Central memory CD8-positive, alpha-beta T cell (primary cell): Measurements from ENCODE around the gene COL25A1.

Source experiments
- ATAC-seq: fragments of 150-1000 bp; cut with Tn5 transposase; replicated peaks from 2 replicates; pipeline ENCODE4 v1.10.0; 2022; ENCODE audit warnings: mild to moderate bottlenecking, moderate FRiP score, moderate number of reproducible peaks; ENCODE audit not compliant: poor library complexity, severe bottlenecking; ENCODE audit errors: extremely low read depth
- DNase-seq, 2 donors: peaks; one replicate each; pipeline ENCODE4 v3.0.0; 2021; ENCODE audit warnings: low spot score in 2 of 2
- H3K27ac Mint-ChIP-seq: one replicate; pipeline ENCODE4 v1.8.0; 2022; ENCODE audit warnings: low read depth, mild to moderate bottlenecking, moderate library complexity, mixed read lengths
- H3K27me3 Mint-ChIP-seq: one replicate; pipeline ENCODE4 v1.8.0; 2022; ENCODE audit warnings: mixed read lengths
- H3K36me3 Mint-ChIP-seq: one replicate; pipeline ENCODE4 v1.8.0; 2022; ENCODE audit warnings: mild to moderate bottlenecking, moderate library complexity, mixed read lengths; ENCODE audit not compliant: insufficient read depth
- H3K4me1 Mint-ChIP-seq: one replicate; pipeline ENCODE4 v1.8.0; 2022; ENCODE audit warnings: mixed read lengths
- H3K4me3 Mint-ChIP-seq: one replicate; pipeline ENCODE4 v1.8.0; 2022; ENCODE audit warnings: mild to moderate bottlenecking, moderate library complexity, mixed read lengths
- H3K9me3 Mint-ChIP-seq: one replicate; pipeline ENCODE4 v1.8.0; 2022; ENCODE audit warnings: mixed read lengths

The COL25A1 gene

GRCh38 chr4:109232681-109233080 is 69.8 kb downstream of the COL25A1 start:
- ATAC-seq: no peak
- Mint-ChIP-seq H3K4me1 (no peaks in the 10 kb centered on the region), H3K4me3 (no peak overlapping the region), H3K27ac (no peak overlapping the region), H3K9me3 (peaks cover 3% of the 10 kb centered on the region), H3K36me3 (no peaks in the 10 kb centered on the region), H3K27me3 (peaks cover 10% of the 10 kb centered on the region)
- no peak for DNase-seq

- no peak overlapping the region for H3K4me3 Mint-ChIP-seq
- H3K27me3 Mint-ChIP-seq: peaks cover 10% of the 10 kb centered on the region
- DNase-seq: no peak
- H3K9me3 Mint-ChIP-seq: peaks cover 3% of the 10 kb centered on the region
- no peak for ATAC-seq
- H3K27ac Mint-ChIP-seq: no peak overlapping the region
- H3K4me1 Mint-ChIP-seq: no peaks in the 10 kb centered on the region
- H3K36me3 Mint-ChIP-seq: no peaks in the 10 kb centered on the region
Observed at GRCh38 chr4:109231331-109231730, 71.1 kb downstream of the COL25A1 start.

- ATAC-seq: no peak
- no peak overlapping the region for H3K27ac Mint-ChIP-seq
- no peaks in the 10 kb centered on the region for H3K4me1 Mint-ChIP-seq
- no peak overlapping the region for H3K4me3 Mint-ChIP-seq
- no peak for DNase-seq
- no peaks in the 10 kb centered on the region for H3K36me3 Mint-ChIP-seq
- peaks cover 10% of the 10 kb centered on the region for H3K27me3 Mint-ChIP-seq
- no peaks in the 10 kb centered on the region for H3K9me3 Mint-ChIP-seq
Observed at GRCh38 chr4:109229028-109229427, 73.4 kb downstream of the COL25A1 start.

DNA sequence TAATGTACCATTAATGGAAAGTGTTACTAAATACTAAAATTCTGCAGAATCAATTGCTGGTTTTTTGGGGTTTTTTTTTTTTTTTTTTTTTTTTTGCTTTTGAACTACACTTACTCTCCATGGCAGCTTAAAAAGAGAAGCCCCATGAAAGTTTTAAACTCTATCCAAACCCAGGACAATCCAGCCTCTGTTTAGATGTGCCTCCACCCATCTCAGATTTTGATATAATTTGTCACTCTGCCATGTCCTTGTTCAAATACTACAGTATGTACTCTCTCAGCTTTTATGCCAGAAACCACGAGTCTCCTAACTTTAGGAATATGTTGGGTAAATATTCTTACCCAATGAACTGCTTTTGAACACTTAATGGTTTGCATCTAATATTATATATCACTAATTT is 84.2 kb downstream of the COL25A1 start:
- no peak overlapping the region for H3K27ac Mint-ChIP-seq
- H3K9me3 Mint-ChIP-seq: peaks cover 5% of the 10 kb centered on the region
- no peak for DNase-seq
- H3K36me3 Mint-ChIP-seq: no peaks in the 10 kb centered on the region
- no peaks in the 10 kb centered on the region for H3K4me1 Mint-ChIP-seq
- H3K4me3 Mint-ChIP-seq: no peak overlapping the region
- no peak for ATAC-seq
- peaks cover 22% of the 10 kb centered on the region for H3K27me3 Mint-ChIP-seq

DNA sequence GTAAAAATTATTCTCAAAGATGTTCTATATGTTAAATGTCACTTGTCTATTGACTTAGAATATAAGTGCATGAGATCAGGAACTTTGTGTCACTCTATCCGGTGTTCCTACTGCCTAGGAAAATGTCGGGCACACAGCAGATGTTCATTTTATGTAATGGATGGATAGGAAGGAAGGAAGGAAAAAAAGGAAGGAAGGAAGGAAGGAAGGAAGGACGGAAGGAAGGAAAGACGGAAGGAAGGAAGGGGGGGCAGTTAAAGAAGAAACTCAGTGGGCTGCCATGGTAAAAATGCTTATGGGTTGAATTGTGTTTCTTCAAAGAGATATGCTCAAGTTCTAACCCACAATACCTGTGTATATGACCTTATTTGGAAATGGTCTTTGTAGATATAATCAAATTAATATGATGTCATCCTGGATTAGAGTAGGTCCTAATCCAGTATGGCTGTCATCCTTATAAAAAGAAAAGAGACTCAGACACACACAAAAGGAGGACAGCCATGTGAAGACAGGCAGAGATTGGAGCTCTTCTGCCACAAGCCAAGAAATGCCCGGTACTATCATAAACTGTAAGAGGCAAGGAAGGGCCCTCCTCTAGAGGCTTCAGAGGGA is 86.3 kb downstream of the COL25A1 start:
- no peak overlapping the region for H3K4me3 Mint-ChIP-seq
- no peaks in the 10 kb centered on the region for H3K36me3 Mint-ChIP-seq
- H3K27ac Mint-ChIP-seq: no peak overlapping the region
- DNase-seq: no peak
- no peaks in the 10 kb centered on the region for H3K4me1 Mint-ChIP-seq
- peaks cover 23% of the 10 kb centered on the region for H3K27me3 Mint-ChIP-seq
- H3K9me3 Mint-ChIP-seq: peaks cover 5% of the 10 kb centered on the region
- ATAC-seq: no peak

DNA sequence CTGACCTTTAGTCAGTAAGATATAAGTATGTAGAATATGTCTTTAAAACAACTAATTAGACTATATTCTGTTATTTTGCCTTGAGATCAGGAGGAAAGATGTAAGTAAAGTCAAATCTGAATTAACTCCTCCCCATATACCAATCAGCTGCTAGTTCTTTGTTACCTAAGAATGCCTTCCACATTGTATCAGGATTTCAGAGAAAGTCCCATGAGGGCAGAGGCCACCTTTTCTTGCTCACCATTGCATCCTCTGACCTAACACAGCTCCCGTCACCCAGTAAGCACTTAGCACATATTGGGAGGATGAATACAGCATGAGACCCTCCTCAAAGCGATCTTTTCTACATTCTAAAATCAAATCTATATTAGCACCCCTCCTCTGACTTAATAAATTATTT is 87.0 kb downstream of the COL25A1 start:
- H3K4me3 Mint-ChIP-seq: no peak overlapping the region
- peaks cover 23% of the 10 kb centered on the region for H3K27me3 Mint-ChIP-seq
- ATAC-seq (no peak), DNase-seq (no peak)
- H3K36me3 Mint-ChIP-seq: no peaks in the 10 kb centered on the region
- H3K27ac Mint-ChIP-seq: no peak overlapping the region
- peaks cover 5% of the 10 kb centered on the region for H3K9me3 Mint-ChIP-seq
- no peaks in the 10 kb centered on the region for H3K4me1 Mint-ChIP-seq

DNA sequence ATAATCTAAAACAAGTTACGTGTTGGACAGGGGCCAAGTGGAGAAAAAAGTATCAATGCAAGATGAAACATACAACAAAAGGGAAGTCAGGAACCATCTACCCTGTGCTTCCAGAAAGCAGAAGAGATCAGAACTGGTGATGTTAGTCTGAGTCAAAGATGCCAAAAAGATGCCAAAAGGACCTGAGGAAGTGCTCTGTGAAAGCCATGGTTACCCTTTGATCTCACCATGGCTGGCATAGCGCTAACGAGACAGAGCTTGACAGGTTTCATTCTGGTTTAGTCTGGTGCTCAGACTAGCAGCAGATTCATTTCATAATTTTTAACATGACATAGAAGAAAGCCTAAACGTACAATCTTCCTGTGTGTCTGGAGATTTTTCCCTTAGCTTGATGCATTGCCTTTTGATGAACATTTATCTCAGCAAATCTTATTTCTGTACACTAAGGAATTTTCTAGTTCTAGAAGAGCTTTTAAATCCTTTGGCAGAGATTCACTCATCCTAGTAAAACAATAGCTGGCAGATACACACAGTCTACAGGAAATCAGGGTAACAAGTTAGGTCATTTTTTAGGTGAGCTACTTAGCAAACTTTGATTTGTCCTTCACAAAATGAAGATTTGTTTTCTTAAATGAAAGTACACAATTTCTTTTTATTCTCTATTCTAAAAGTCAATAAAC is 87.7 kb downstream of the COL25A1 start:
- Mint-ChIP-seq H3K4me1 (no peaks in the 10 kb centered on the region), H3K27me3 (peaks cover 23% of the 10 kb centered on the region), H3K27ac (no peak overlapping the region), H3K4me3 (no peak overlapping the region), H3K36me3 (no peaks in the 10 kb centered on the region), H3K9me3 (peaks cover 5% of the 10 kb centered on the region)
- ATAC-seq (no peak), DNase-seq (no peak)

- DNase-seq (no peak), ATAC-seq (no peak)
- Mint-ChIP-seq H3K27ac (no peak overlapping the region), H3K27me3 (peaks cover 23% of the 10 kb centered on the region), H3K9me3 (peaks cover 5% of the 10 kb centered on the region), H3K4me3 (no peak overlapping the region), H3K4me1 (no peaks in the 10 kb centered on the region), H3K36me3 (no peaks in the 10 kb centered on the region)
Observed at GRCh38 chr4:109213056-109213455, 89.4 kb downstream of the COL25A1 start.

GRCh38 chr4:109211671-109212070 is 90.8 kb downstream of the COL25A1 start:
- no peak for DNase-seq
- Mint-ChIP-seq H3K9me3 (peaks cover 5% of the 10 kb centered on the region), H3K36me3 (no peaks in the 10 kb centered on the region), H3K27ac (no peak overlapping the region), H3K4me1 (no peaks in the 10 kb centered on the region), H3K4me3 (no peak overlapping the region), H3K27me3 (peaks cover 23% of the 10 kb centered on the region)
- no peak for ATAC-seq

GRCh38 chr4:109209647-109210046 is 92.8 kb downstream of the COL25A1 start:
- DNase-seq (no peak), ATAC-seq (no peak)
- Mint-ChIP-seq H3K27ac (no peak overlapping the region), H3K9me3 (no peaks in the 10 kb centered on the region), H3K4me1 (no peaks in the 10 kb centered on the region), H3K36me3 (no peaks in the 10 kb centered on the region), H3K4me3 (no peak overlapping the region), H3K27me3 (peaks cover 11% of the 10 kb centered on the region)

DNA sequence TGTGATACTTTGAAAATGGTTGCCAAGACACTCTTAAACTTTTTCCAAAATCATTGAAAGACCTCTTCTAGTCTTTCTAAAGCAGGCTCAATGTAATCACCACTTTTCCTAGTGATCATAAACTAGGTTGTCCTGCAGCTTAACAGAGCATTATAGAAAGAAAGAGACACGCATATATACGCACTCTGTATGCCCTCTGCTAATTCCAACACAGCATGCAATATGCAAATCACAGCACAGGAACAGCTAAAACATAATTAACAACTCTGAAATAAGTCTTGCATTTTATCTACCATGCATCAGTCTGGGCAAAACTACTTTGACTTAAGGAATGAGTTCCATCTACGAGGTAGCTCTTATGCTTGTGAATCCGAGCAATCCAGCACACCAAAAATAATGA is 94.6 kb downstream of the COL25A1 start:
- Mint-ChIP-seq H3K9me3 (no peaks in the 10 kb centered on the region), H3K27ac (no peak overlapping the region)
- ATAC-seq: no peak

DNA sequence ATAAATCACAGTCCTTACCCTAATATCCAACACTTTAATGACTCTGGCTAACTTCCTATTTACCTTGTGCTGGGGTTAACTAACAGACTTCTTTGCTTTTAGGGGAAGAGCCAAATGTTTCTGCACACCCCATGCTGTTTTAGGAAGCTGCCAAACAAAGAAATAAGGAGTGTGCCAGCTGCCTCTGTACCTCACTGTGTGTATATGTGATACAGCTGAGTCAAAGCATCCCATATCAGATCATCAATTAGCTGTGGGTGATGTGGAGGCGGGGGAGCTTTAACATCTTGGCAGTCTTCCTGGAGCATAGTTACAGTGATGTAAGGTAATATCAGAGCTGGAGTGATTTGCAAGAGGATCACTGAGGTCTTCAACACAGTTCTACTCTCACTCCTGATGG is 95.4 kb downstream of the COL25A1 start:
- no peak for DNase-seq
- Mint-ChIP-seq H3K9me3 (no peaks in the 10 kb centered on the region), H3K4me1 (no peaks in the 10 kb centered on the region), H3K36me3 (no peaks in the 10 kb centered on the region), H3K27ac (no peak overlapping the region), H3K27me3 (peaks cover 15% of the 10 kb centered on the region), H3K4me3 (no peak overlapping the region)
- ATAC-seq: no peak

More for the DNA sequence above, 94.6 kb downstream of the COL25A1 start:
- Mint-ChIP-seq H3K4me3 (no peak overlapping the region), H3K36me3 (no peaks in the 10 kb centered on the region), H3K4me1 (no peaks in the 10 kb centered on the region), H3K27me3 (peaks cover 7% of the 10 kb centered on the region)
- DNase-seq: no peak

GRCh38 chr4:109206620-109207019 is 95.8 kb downstream of the COL25A1 start:
- Mint-ChIP-seq H3K27ac (no peak overlapping the region), H3K9me3 (no peaks in the 10 kb centered on the region), H3K4me3 (no peak overlapping the region), H3K27me3 (peaks cover 20% of the 10 kb centered on the region), H3K4me1 (no peaks in the 10 kb centered on the region), H3K36me3 (no peaks in the 10 kb centered on the region)
- DNase-seq (no peak), ATAC-seq (no peak)
